Endothelial cell of umbilical vein (primary cell): ENCODE measurements around the gene HMGN2. TPM values are rescaled to one million over a fixed set of nuclear protein-coding genes. Genes with fewer than 3 reads are reported as not detected.

Experiments
- BruUV-seq: library from RNA; stranded (reverse); fragments of 400-500 nt; replicated peaks from 2 replicates; lab custom pipeline; 2021; lab: Mats Ljungman, UMichigan
- CTCF ChIA-PET: fragments of 300-600, 350-600 bp; sonication (Branson Sonifier 250); formaldehyde crosslinking; loops from one replicate; lab custom pipeline; 2021; ENCODE audit warnings: antibody characterized with exemption, inconsistent platforms; lab: Charles Lee
- POLR2A ChIA-PET: fragments of 300-600, 350-600 bp; sonication (Branson Sonifier 250); formaldehyde crosslinking; loops from one replicate; lab custom pipeline; 2021; ENCODE audit warnings: antibody characterized with exemption, inconsistent platforms; lab: Charles Lee
- DNase-seq: peaks from one replicate; pipeline ENCODE4 v3.0.0-alpha.2; 2011; ENCODE audit warnings: low read depth, low spot score
- FAIRE-seq: peaks from 2 replicates; lab custom pipeline; 2011; peaks lifted over from hg19 to GRCh38; lab: Jason Lieb, UNC
- H2AFZ ChIP-seq: 2 replicates; pipeline ENCODE4 v1.6.0; 2012; ENCODE audit warnings: low read depth, low read length, control low read depth, inconsistent platforms
- H3K27ac ChIP-seq: 2 replicates; pipeline ENCODE4 v1.5.1; 2011; ENCODE audit warnings: low read depth, mild to moderate bottlenecking, control low read depth, low read length, moderate library complexity; ENCODE audit not compliant: insufficient read depth
- H3K27me3 ChIP-seq, 2 experiments: 2 replicates each; pipeline versions ENCODE4 v1.6.0 to v1.6.1; 2011; ENCODE audit warnings: low read length in 2 of 2, mixed read lengths in 1 of 2; ENCODE audit not compliant: control insufficient read depth in 2 of 2, insufficient read depth in 2 of 2
- H3K36me3 ChIP-seq, 2 experiments: 2 replicates in 1 of 2; 3 replicates in 1 of 2; pipeline ENCODE4 v1.5.1; 2011; ENCODE audit warnings: low read length in 2 of 2, mild to moderate bottlenecking in 1 of 2, moderate library complexity in 1 of 2; ENCODE audit not compliant: control insufficient read depth in 2 of 2, insufficient read depth in 2 of 2; ENCODE audit errors: extremely low read depth in 1 of 2
- H3K4me1 ChIP-seq: 3 replicates; pipeline ENCODE4 v1.5.1; 2011; ENCODE audit warnings: mild to moderate bottlenecking, low read length; ENCODE audit not compliant: control insufficient read depth, insufficient read depth; ENCODE audit errors: extremely low read depth
- H3K4me2 ChIP-seq: 2 replicates; pipeline ENCODE4 v1.6.1; 2011; ENCODE audit warnings: low read length, control low read depth, mixed read lengths; ENCODE audit not compliant: insufficient read depth
- H3K4me3 ChIP-seq, 3 experiments: fragments of 200-600 bp in 1 of 3; sonication (generic), shearing (Covaris generic) in 1 of 3; replicated peaks in 1 of 3; 2 replicates each; pipeline ENCODE4 v1.5.1; 2011 to 2016; ENCODE audit warnings: control low read depth in 3 of 3, low read length in 3 of 3, mild to moderate bottlenecking in 2 of 3, inconsistent platforms in 1 of 3, low read depth in 1 of 3, moderate library complexity in 1 of 3; ENCODE audit not compliant: insufficient read depth in 1 of 3
- H3K79me2 ChIP-seq: 2 replicates; pipeline ENCODE4 v1.6.0; 2012; ENCODE audit warnings: low read length, inconsistent platforms; ENCODE audit not compliant: control insufficient read depth, insufficient read depth
- H3K9ac ChIP-seq: replicated peaks from 2 replicates; pipeline ENCODE3; 2011; ENCODE audit warnings: low read length, control low read depth; ENCODE audit not compliant: insufficient read depth; ENCODE audit errors: extremely low read depth
- H3K9me1 ChIP-seq: replicated peaks from 3 replicates; pipeline ENCODE4 v1.6.0; 2011; ENCODE audit warnings: mild to moderate bottlenecking, low read length; ENCODE audit not compliant: control insufficient read depth, insufficient read depth; ENCODE audit errors: extremely low read depth
- H3K9me3 ChIP-seq: replicated peaks from 2 replicates; pipeline ENCODE4 v1.5.1; 2012; ENCODE audit warnings: low read length, inconsistent platforms; ENCODE audit not compliant: control insufficient read depth, insufficient read depth
- H4K20me1 ChIP-seq: replicated peaks from 2 replicates; pipeline ENCODE3; 2011; ENCODE audit warnings: mild to moderate bottlenecking, low read length; ENCODE audit not compliant: control insufficient read depth, insufficient read depth; ENCODE audit errors: extremely low read depth
- CTCF ChIP-seq, 2 donors: IDR thresholded peaks; 1 replicate in 1 of 2; 2 replicates in 1 of 2; pipeline ENCODE4 v1.5.1; 2011; ENCODE audit warnings: low read length in 2 of 2, mild to moderate bottlenecking in 2 of 2, moderate library complexity in 2 of 2, control low read depth in 1 of 2, inconsistent platforms in 1 of 2, low read depth in 1 of 2; ENCODE audit not compliant: insufficient read depth in 1 of 2; ENCODE audit errors: extremely low read depth in 1 of 2
- EZH2 ChIP-seq: IDR thresholded peaks from 2 replicates; pipeline ENCODE4 v1.6.1; 2012; ENCODE audit warnings: borderline replicate concordance, low read depth, mild to moderate bottlenecking, moderate library complexity, low read length, inconsistent platforms; ENCODE audit not compliant: severe bottlenecking
- GATA2 ChIP-seq: IDR thresholded peaks from 2 replicates; pipeline ENCODE4 v1.7.0; 2011; ENCODE audit warnings: low read depth, mild to moderate bottlenecking, moderate library complexity, mixed read lengths, low read length; ENCODE audit not compliant: insufficient read length, insufficient read depth
- JUN ChIP-seq: IDR thresholded peaks from 2 replicates; pipeline ENCODE4 v1.6.1; 2011; ENCODE audit warnings: borderline replicate concordance, low read depth; ENCODE audit not compliant: insufficient read length, insufficient read depth
- MAX ChIP-seq: IDR thresholded peaks from 2 replicates; pipeline ENCODE4 v1.6.1; 2011; ENCODE audit not compliant: insufficient read depth, insufficient read length
- MYC ChIP-seq: IDR thresholded peaks from one replicate; pipeline ENCODE4 v1.6.1; 2011; ENCODE audit warnings: mild to moderate bottlenecking, low read depth, low read length
- POLR2A ChIP-seq: IDR thresholded peaks from 2 replicates; pipeline ENCODE4 v1.6.1; 2012; ENCODE audit warnings: low read depth, mild to moderate bottlenecking, control low read depth, low read length
- POLR2AphosphoS5 ChIP-seq: IDR thresholded peaks from 2 replicates; pipeline ENCODE4 v1.6.1; 2012; ENCODE audit warnings: low read depth, mild to moderate bottlenecking, control low read depth, low read length, moderate library complexity; ENCODE audit not compliant: insufficient read depth
- dilution Hi-C: fragments of 300-500 bp; cut with MboI; formaldehyde crosslinking; loops from one replicate; pipeline ENCODE4 v1.15.0; 2019; ENCODE audit warnings: low sequenced_read_pairs; ENCODE audit not compliant: extremely low pct_ligation_motif_present
- intact Hi-C: fragments of 100-400 bp; cut with micrococcal nuclease; formaldehyde crosslinking; loops from one replicate; pipeline ENCODE4 v1.10.0; 2022
- polyA plus RNA-seq, 4 experiments: library from polyadenylated mRNA; depleted of rRNA in 3 of 4; stranded (reverse) in 3 of 4; unstranded in 1 of 4; fragments of >200 nt; gene quantifications; 2 replicates each; pipeline versions ENCODE4 v1.2.1 to v1.2.3, GENCODE V29; 2011 to 2012; ENCODE audit warnings: missing spikeins in 1 of 4
- total RNA-seq: library from RNA; stranded (reverse); gene quantifications from 2 replicates; pipeline ENCODE4 v1.2.3, GENCODE V29; 2021

HMGN2 gene
- total and polyA plus RNA-seq, 2 donors (not counting 3 experiments of a cell fraction or from before 2014, with no cell fraction given), result 240 to 580 TPM

- TF ChIP-seq CTCF (IDR thresholded peaks at IDR 0.05; ENCODE audit: extremely low read depth in 1 of 2, insufficient read depth in 1 of 2, low read depth in 1 of 2, low read length in 2 of 2), result no peak
- no peak for TF ChIP-seq POLR2A
- TF ChIP-seq JUN, result no peak
- no peak for TF ChIP-seq MYC
- TF ChIP-seq EZH2, result no peak
- TF ChIP-seq POLR2AphosphoS5, result no peak
- no peak for TF ChIP-seq MAX
- no peak for TF ChIP-seq GATA2
- FAIRE-seq, result no peak
- Histone ChIP-seq H2AFZ (no peak overlapping the region), H3K4me2 (no peak overlapping the region), H3K79me2 (no peaks in the 10 kb centered on the region), H4K20me1 (no peaks in the 10 kb centered on the region), H3K9ac (no peak overlapping the region), H3K27ac (no peak overlapping the region), H3K9me1 (no peaks in the 10 kb centered on the region), H3K36me3 (no peaks in the 10 kb centered on the region), H3K27me3 (no peaks in the 10 kb centered on the region), H3K9me3 (no peaks in the 10 kb centered on the region), H3K4me3 (no peak overlapping the region), H3K4me1 (peaks cover 4% of the 10 kb centered on the region)
- ChIA-PET POLR2A (no interaction called here), CTCF (interaction anchor here (1.0 kb wide), 1 partner anchor 14 kb away, joined by 3 read pairs; no protein-coding TSS in a partner anchor)
- BruUV-seq, result no TSS peak
- intact Hi-C loops (no loop called here), dilution Hi-C loops (no loop called here)
- no peak for DNase-seq
Observed at GRCh38 chr1:26483980-26484379, 11.7 kb downstream of the HMGN2 start.
